MM.1S (cell line): ENCODE data around the gene ATP13A2.
A peak's percentile ranks its signal among the peaks of the same experiment; 100 is the strongest.

Source experiments
- DNase-seq: peaks from one replicate; pipeline ENCODE4 v3.0.0-alpha.2; 2015
- H2AFZ ChIP-seq: fragments of 300-600 bp; sonication (generic); 2 replicates; pipeline ENCODE4 v1.6.0; 2016; ENCODE audit warnings: antibody characterized with exemption, low read length
- H3F3A ChIP-seq: fragments of 300-600 bp; sonication (generic); 2 replicates; pipeline ENCODE4 v1.6.1; 2016; ENCODE audit warnings: mild to moderate bottlenecking, antibody characterized with exemption, low read length, moderate library complexity, mixed read lengths; ENCODE audit not compliant: insufficient read depth
- H3K27ac ChIP-seq: fragments of 300-600 bp; sonication (generic); 2 replicates; pipeline ENCODE4 v1.5.1; 2016; ENCODE audit warnings: mild to moderate bottlenecking, low read length
- H3K27me3 ChIP-seq: fragments of 300-600 bp; sonication (generic); replicated peaks from 2 replicates; pipeline ENCODE4 v1.6.0; 2016; ENCODE audit warnings: low read length; ENCODE audit not compliant: insufficient read depth
- H3K36me3 ChIP-seq: fragments of 300-600 bp; sonication (generic); replicated peaks from 2 replicates; pipeline ENCODE4 v1.6.1; 2016; ENCODE audit warnings: mild to moderate bottlenecking, low read length, mixed read lengths; ENCODE audit not compliant: insufficient read depth
- H3K4me1 ChIP-seq: fragments of 300-600 bp; sonication (generic); 2 replicates; pipeline ENCODE4 v1.6.1; 2016; ENCODE audit warnings: low read length, mixed read lengths
- H3K4me2 ChIP-seq: fragments of 300-600 bp; sonication (generic); 2 replicates; pipeline ENCODE4 v1.6.0; 2016; ENCODE audit warnings: low read depth, low read length
- H3K4me3 ChIP-seq: fragments of 300-600 bp; sonication (generic); 2 replicates; pipeline ENCODE4 v1.5.1; 2016; ENCODE audit warnings: low read length, mixed read lengths
- H3K79me2 ChIP-seq: fragments of 300-600 bp; sonication (generic); 2 replicates; pipeline ENCODE4 v1.6.1; 2016; ENCODE audit warnings: mixed run types, low read length, mixed read lengths
- H3K9ac ChIP-seq: fragments of 300-600 bp; sonication (generic); 2 replicates; pipeline ENCODE4 v1.6.1; 2016; ENCODE audit warnings: low read length, mixed read lengths
- H3K9me2 ChIP-seq: fragments of 300-600 bp; sonication (generic); replicated peaks from 2 replicates; pipeline ENCODE4 v1.6.1; 2016; ENCODE audit warnings: mild to moderate bottlenecking, low read length, mixed read lengths; ENCODE audit not compliant: insufficient read depth
- H3K9me3 ChIP-seq: fragments of 300-600 bp; sonication (generic); replicated peaks from 2 replicates; pipeline ENCODE4 v1.6.1; 2016; ENCODE audit warnings: mild to moderate bottlenecking, low read length, mixed read lengths; ENCODE audit not compliant: insufficient read depth
- H4K20me1 ChIP-seq: fragments of 300-600 bp; sonication (generic); 2 replicates; pipeline ENCODE4 v1.6.1; 2016; ENCODE audit warnings: mild to moderate bottlenecking, low read length, moderate library complexity, mixed read lengths; ENCODE audit not compliant: insufficient read depth
- EZH2 ChIP-seq: fragments of 300-600 bp; sonication (generic); optimal IDR thresholded peaks from 2 replicates; pipeline ENCODE3; 2017; ENCODE audit warnings: low read depth, mild to moderate bottlenecking, antibody characterized with exemption, low read length, mixed read lengths
- EZH2phosphoT487 ChIP-seq: fragments of 300-600 bp; sonication (generic); IDR thresholded peaks from 2 replicates; pipeline ENCODE4 v1.6.1; 2018; ENCODE audit warnings: antibody characterized with exemption, low read length
- TF ChIP-seq, protein P1 (sequence below): fragments of 300-600 bp; sonication (generic); IDR thresholded peaks from 2 replicates; pipeline ENCODE4 v1.5.1; 2016; ENCODE audit warnings: antibody characterized with exemption, low read length, mixed read lengths

The ATP13A2 gene

DNA sequence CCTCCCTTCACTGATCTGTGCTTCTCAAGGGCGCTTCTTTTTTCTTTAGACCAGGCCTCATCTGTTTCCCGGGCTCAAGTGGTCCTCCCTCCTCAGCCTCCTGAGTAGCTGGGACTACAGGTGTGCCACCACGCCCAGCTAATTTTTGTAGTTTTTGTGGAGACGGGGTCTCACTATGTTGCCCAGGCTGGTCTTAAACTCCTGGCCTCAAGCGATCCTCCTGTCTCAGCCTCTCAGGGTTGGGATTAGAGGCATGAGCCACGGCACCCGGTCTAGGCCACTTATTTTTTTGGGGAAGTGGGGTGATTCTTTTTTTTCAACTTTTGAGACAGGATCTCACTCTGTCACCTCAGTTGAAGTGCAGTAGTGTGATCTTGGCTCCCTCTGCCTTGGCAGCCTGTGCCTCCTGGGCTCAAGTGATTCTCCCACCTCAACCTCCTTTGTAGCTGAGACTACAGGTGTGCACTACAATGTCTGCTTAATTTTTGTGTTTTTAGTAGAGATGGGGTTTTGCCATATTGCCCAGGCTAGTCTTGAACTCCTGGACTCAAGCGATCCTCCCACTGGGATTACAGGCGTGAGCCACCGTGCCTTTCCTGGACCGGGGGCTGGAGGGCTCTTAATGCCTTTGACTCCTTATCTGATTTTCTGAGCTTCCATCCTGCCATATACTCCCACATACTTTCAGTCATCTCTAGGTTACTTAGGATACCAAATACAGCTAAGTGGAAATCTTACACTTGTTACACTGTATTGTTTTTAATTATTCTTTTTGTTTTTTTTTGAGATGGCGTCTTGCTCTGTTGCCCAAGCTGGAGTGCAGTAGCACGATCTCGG, 50.2 kb downstream of the ATP13A2 start:
- Histone ChIP-seq H3K36me3 (no peaks in the 10 kb centered on the region), H4K20me1 (no peaks in the 10 kb centered on the region), H3K4me2 (peak overlapping the region; percentile 57; the same call in 1 of the 2 replicates), H3K9me2 (no peaks in the 10 kb centered on the region), H3K27ac (no peak overlapping the region), H3F3A (peaks cover 4% of the 10 kb centered on the region; the same call in 1 of the 2 replicates), H3K9me3 (no peaks in the 10 kb centered on the region), H3K9ac (peak overlapping the region; percentile 31; the same call in 1 of the 2 replicates), H3K27me3 (no peaks in the 10 kb centered on the region), H3K4me1 (no peaks in the 10 kb centered on the region), H2AFZ (peak overlapping the region; percentile 65), H3K4me3 (peak overlapping the region; percentile 47), H3K79me2 (no peaks in the 10 kb centered on the region)
- TF ChIP-seq, protein P1, sequence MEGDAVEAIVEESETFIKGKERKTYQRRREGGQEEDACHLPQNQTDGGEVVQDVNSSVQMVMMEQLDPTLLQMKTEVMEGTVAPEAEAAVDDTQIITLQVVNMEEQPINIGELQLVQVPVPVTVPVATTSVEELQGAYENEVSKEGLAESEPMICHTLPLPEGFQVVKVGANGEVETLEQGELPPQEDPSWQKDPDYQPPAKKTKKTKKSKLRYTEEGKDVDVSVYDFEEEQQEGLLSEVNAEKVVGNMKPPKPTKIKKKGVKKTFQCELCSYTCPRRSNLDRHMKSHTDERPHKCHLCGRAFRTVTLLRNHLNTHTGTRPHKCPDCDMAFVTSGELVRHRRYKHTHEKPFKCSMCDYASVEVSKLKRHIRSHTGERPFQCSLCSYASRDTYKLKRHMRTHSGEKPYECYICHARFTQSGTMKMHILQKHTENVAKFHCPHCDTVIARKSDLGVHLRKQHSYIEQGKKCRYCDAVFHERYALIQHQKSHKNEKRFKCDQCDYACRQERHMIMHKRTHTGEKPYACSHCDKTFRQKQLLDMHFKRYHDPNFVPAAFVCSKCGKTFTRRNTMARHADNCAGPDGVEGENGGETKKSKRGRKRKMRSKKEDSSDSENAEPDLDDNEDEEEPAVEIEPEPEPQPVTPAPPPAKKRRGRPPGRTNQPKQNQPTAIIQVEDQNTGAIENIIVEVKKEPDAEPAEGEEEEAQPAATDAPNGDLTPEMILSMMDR, result no peak
- TF ChIP-seq EZH2phosphoT487 (no peak), EZH2 (no peak)
- no peak for DNase-seq

DNA sequence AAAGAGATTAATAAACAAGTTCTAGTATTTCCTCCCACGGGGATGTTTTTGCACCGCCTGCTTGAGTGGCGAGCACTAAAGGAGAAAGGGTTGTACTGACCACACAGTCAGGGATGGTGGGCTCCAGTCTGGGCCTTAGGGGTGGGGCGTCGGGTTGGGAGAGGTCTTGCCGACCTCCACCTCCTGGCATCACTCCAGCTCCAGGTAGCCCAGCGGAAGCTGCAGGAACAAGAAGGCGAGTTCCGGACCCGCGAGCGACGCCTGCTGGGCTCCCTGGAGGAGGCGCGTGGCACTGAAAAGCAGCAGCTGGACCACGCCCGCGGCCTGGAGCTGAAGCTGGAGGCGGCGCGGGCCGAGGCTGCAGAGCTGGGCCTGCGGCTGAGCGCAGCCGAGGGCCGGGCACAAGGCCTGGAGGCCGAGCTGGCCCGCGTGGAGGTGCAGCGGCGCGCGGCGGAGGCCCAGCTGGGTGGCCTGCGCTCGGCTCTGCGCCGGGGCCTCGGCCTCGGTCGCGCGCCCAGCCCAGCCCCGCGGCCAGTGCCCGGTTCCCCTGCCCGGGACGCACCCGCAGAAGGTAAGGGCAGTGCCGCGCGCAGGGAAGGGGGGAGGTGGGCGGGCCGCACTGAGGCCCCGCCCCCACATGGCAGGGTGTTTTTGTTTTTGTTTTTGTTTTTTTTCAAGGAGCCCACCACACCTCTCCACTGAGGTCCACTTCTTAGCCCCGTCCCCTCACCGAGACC, 51.0 kb downstream of the ATP13A2 start:
- DNase-seq, result peak; percentile 87
- Histone ChIP-seq H3F3A (peaks cover 4% of the 10 kb centered on the region; the same call in 1 of the 2 replicates), H3K9me2 (no peaks in the 10 kb centered on the region), H3K4me3 (peak overlapping the region; percentile 72), H3K4me2 (peak overlapping the region; percentile 95), H4K20me1 (no peaks in the 10 kb centered on the region), H2AFZ (peak overlapping the region; percentile 99), H3K9me3 (no peaks in the 10 kb centered on the region), H3K9ac (peak overlapping the region; percentile 42; the same call in 1 of the 2 replicates), H3K79me2 (no peaks in the 10 kb centered on the region), H3K27me3 (no peaks in the 10 kb centered on the region), H3K27ac (no peak overlapping the region), H3K36me3 (no peaks in the 10 kb centered on the region), H3K4me1 (no peaks in the 10 kb centered on the region)
- no peak for TF ChIP-seq EZH2
- TF ChIP-seq, protein P1, result peak; percentile 72

DNA sequence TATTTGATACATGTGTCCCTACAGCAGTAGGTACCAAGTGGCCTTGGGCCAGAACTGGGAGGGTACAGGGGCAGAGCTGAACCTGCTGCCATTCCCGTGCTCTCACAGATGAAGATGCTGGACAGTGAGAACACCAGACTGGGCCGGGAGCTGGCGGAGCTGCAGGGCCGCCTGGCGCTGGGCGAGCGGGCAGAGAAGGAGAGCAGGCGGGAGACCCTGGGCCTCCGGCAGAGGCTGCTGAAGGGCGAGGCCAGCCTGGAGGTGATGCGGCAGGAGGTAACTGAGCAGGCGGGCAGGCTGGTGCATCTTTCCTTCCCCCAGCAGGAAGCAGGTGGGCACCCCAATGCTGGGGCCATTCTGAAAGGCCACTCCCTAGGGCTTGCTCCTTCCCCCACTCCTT, 53.3 kb downstream of the ATP13A2 start:
- Histone ChIP-seq H3K4me2 (no peak overlapping the region), H3F3A (peaks cover 4% of the 10 kb centered on the region; the same call in 1 of the 2 replicates), H4K20me1 (no peaks in the 10 kb centered on the region), H3K9me3 (no peaks in the 10 kb centered on the region), H2AFZ (no peak overlapping the region), H3K4me3 (no peak overlapping the region), H3K36me3 (no peaks in the 10 kb centered on the region), H3K79me2 (no peaks in the 10 kb centered on the region), H3K9me2 (no peaks in the 10 kb centered on the region), H3K27me3 (no peaks in the 10 kb centered on the region), H3K9ac (no peak overlapping the region), H3K4me1 (no peaks in the 10 kb centered on the region), H3K27ac (no peak overlapping the region)
- no peak for TF ChIP-seq EZH2phosphoT487
- TF ChIP-seq EZH2, result no peak
- TF ChIP-seq, protein P1, result no peak
- no peak for DNase-seq
